Karpas-422 (cell line): ENCODE results near the gene UTS2R. TPM values are rescaled to one million over a fixed set of nuclear protein-coding genes. Genes with fewer than 3 reads are reported as not detected.

Source experiments
- DNase-seq: peaks from one replicate; pipeline ENCODE4 v3.0.0-alpha.2; 2015
- H2AFZ ChIP-seq: fragments of 200-600 bp; sonication (generic); 2 replicates; pipeline ENCODE4 v1.6.1; 2014; ENCODE audit warnings: antibody characterized with exemption, low read length, mixed read lengths
- H3K27ac ChIP-seq: fragments of 200-600 bp; sonication (generic); 2 replicates; pipeline ENCODE4 v1.5.1; 2014; ENCODE audit warnings: mild to moderate bottlenecking, low read length, moderate library complexity
- H3K27me3 ChIP-seq: fragments of 200-600 bp; sonication (generic); 2 replicates; pipeline ENCODE4 v1.6.1; 2014; ENCODE audit warnings: low read length, mixed read lengths
- H3K36me3 ChIP-seq: fragments of 200-600 bp; sonication (generic); 2 replicates; pipeline ENCODE4 v1.6.1; 2014; ENCODE audit warnings: low read length, mixed read lengths; ENCODE audit not compliant: insufficient read depth
- H3K4me1 ChIP-seq: fragments of 200-600 bp; sonication (generic); 2 replicates; pipeline ENCODE4 v1.6.1; 2014; ENCODE audit warnings: mild to moderate bottlenecking, low read length, mixed read lengths
- H3K4me2 ChIP-seq: fragments of 200-600 bp; sonication (generic); 2 replicates; pipeline ENCODE4 v1.6.1; 2014; ENCODE audit warnings: low read length, low read depth, mild to moderate bottlenecking; ENCODE audit not compliant: poor library complexity, severe bottlenecking
- H3K4me3 ChIP-seq: fragments of 200-600 bp; sonication (generic); 2 replicates; pipeline ENCODE4 v1.5.1; 2014; ENCODE audit warnings: mild to moderate bottlenecking, antibody characterized with exemption, low read length, mixed read lengths
- H3K79me2 ChIP-seq: fragments of 200-600 bp; sonication (generic); 2 replicates; pipeline ENCODE4 v1.6.1; 2014; ENCODE audit warnings: mild to moderate bottlenecking, low read length, mixed read lengths
- H3K9ac ChIP-seq: fragments of 200-600 bp; sonication (generic); 2 replicates; pipeline ENCODE4 v1.6.0; 2014; ENCODE audit warnings: low read length
- H3K9me2 ChIP-seq: fragments of 200-600 bp; sonication (generic), shearing (Covaris generic); replicated peaks from 2 replicates; pipeline ENCODE4 v1.6.0; 2014; ENCODE audit warnings: mild to moderate bottlenecking, low read length, moderate library complexity; ENCODE audit not compliant: insufficient read depth
- H3K9me3 ChIP-seq: fragments of 300-700, 200-600 bp; sonication (generic); 2 replicates; pipeline ENCODE4 v1.6.1; 2014; ENCODE audit warnings: low read length, mixed read lengths
- H4K20me1 ChIP-seq: fragments of 200-600 bp; sonication (generic); 2 replicates; pipeline ENCODE4 v1.6.1; 2014; ENCODE audit warnings: mild to moderate bottlenecking, antibody characterized with exemption, low read length, low read depth; ENCODE audit not compliant: insufficient read depth
- total RNA-seq: library from RNA; depleted of rRNA; stranded (reverse); fragments of >200 nt; shearing (Covaris generic); gene quantifications from 2 replicates; pipeline ENCODE4 v1.2.3, GENCODE V29; 2014; ENCODE audit warnings: low replicate concordance

The UTS2R gene
- total RNA-seq, 1 experiment from 2014 or later, result not detected

DNA sequence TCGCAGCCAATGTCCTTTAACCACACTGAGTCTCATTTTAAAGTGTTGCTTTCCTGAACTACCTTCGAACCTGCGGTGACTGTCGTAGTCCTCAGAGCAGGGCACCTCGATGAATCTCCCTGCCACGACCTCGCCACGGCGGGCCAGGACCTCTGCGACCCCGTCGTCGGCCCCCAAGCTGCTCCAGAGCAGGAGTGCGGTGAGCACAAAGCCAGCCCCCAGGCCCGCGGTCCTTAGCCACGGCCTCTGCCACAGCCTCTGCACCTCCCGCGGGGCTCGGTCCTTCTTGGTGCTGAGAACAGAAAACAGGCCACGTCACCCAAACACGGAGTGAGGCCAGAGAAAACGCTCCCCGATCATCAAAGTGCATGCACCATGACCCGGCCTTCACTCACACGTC is 43.8 kb downstream of the UTS2R start:
- Histone ChIP-seq H3K36me3 (no peaks in the 10 kb centered on the region), H3K27me3 (no peaks in the 10 kb centered on the region), H2AFZ (no peak overlapping the region), H3K4me1 (peaks cover 17% of the 10 kb centered on the region), H3K4me2 (no peak overlapping the region), H3K9me2 (no peaks in the 10 kb centered on the region), H3K27ac (no peak overlapping the region), H4K20me1 (peaks cover 18% of the 10 kb centered on the region; the same call in 1 of the 2 replicates), H3K9ac (no peak overlapping the region), H3K79me2 (0 out of 2 replicates have a peak, but pooled peaks cover 6% of the 10 kb centered on the region), H3K9me3 (no peaks in the 10 kb centered on the region), H3K4me3 (no peak overlapping the region)
- DNase-seq, result no peak

- H3K4me3 ChIP-seq, result no peak overlapping the region
- no peaks in the 10 kb centered on the region for H3K36me3 ChIP-seq
- no peak overlapping the region for H3K9ac ChIP-seq
- H3K4me2 ChIP-seq, result no peak overlapping the region
- no peak overlapping the region for H3K27ac ChIP-seq
- DNase-seq, result no peak
- H3K27me3 ChIP-seq, result no peaks in the 10 kb centered on the region
- peaks cover 17% of the 10 kb centered on the region for H3K4me1 ChIP-seq
- no peaks in the 10 kb centered on the region for H3K9me3 ChIP-seq
- no peaks in the 10 kb centered on the region for H3K9me2 ChIP-seq
- H4K20me1 ChIP-seq, result peaks cover 18% of the 10 kb centered on the region; the same call in 1 of the 2 replicates
- H3K79me2 ChIP-seq, result 0 out of 2 replicates have a peak, but pooled peaks cover 6% of the 10 kb centered on the region
- no peak overlapping the region for H2AFZ ChIP-seq
Observed at GRCh38 chr17:82415786-82416185, 44.2 kb downstream of the UTS2R start.

DNA sequence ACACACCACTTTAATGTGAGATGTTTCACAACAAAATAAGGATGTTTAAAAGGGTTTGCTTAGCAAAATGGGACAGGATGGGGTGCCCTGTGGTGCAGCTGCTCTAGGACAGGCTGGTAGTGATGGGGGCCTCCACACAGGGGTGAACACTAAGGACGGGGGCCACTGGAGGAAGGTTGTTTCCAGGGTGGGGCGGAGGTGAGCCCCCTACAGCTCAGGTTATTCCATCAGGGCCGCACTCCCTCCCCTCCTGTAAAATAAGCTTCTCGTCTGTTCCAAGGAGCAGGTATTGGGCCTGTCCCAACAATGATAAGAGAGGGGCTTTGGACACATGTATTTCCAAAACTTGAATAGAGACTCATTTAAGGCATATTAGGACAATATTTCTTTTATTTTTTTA is 44.7 kb downstream of the UTS2R start:
- H2AFZ ChIP-seq, result no peak overlapping the region
- DNase-seq, result no peak
- H3K9ac ChIP-seq, result no peak overlapping the region
- no peak overlapping the region for H3K4me2 ChIP-seq
- H3K4me3 ChIP-seq, result no peak overlapping the region
- H3K79me2 ChIP-seq, result 0 out of 2 replicates have a peak, but pooled peaks cover 6% of the 10 kb centered on the region
- H3K27ac ChIP-seq, result no peak overlapping the region
- H3K9me3 ChIP-seq, result no peaks in the 10 kb centered on the region
- H3K36me3 ChIP-seq, result no peaks in the 10 kb centered on the region
- H3K27me3 ChIP-seq, result no peaks in the 10 kb centered on the region
- H3K4me1 ChIP-seq, result peaks cover 17% of the 10 kb centered on the region
- peaks cover 18% of the 10 kb centered on the region; the same call in 1 of the 2 replicates for H4K20me1 ChIP-seq
- H3K9me2 ChIP-seq, result no peaks in the 10 kb centered on the region

DNA sequence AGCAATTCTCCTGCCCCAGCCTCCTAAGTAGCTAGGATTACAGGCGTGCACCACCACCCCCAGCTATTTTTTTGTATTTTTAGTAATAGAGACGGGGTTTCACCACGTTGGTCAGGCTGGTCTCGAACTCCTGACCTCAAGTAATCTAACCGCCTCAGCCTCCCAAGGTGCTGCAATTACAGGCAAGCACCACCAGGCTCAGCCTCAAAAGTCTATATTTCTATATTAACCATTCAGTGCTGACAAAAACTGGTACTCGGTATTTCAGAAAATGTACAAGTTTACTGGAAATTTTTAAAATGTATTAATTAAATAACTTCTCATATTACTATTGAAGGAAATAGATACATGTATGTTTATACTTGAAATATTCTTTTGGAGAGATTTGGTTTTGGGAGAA is 45.2 kb downstream of the UTS2R start:
- Histone ChIP-seq H3K9ac (no peak overlapping the region), H3K79me2 (0 out of 2 replicates have a peak, but pooled peaks cover 6% of the 10 kb centered on the region)
- DNase-seq, result peak; percentile 58

DNA sequence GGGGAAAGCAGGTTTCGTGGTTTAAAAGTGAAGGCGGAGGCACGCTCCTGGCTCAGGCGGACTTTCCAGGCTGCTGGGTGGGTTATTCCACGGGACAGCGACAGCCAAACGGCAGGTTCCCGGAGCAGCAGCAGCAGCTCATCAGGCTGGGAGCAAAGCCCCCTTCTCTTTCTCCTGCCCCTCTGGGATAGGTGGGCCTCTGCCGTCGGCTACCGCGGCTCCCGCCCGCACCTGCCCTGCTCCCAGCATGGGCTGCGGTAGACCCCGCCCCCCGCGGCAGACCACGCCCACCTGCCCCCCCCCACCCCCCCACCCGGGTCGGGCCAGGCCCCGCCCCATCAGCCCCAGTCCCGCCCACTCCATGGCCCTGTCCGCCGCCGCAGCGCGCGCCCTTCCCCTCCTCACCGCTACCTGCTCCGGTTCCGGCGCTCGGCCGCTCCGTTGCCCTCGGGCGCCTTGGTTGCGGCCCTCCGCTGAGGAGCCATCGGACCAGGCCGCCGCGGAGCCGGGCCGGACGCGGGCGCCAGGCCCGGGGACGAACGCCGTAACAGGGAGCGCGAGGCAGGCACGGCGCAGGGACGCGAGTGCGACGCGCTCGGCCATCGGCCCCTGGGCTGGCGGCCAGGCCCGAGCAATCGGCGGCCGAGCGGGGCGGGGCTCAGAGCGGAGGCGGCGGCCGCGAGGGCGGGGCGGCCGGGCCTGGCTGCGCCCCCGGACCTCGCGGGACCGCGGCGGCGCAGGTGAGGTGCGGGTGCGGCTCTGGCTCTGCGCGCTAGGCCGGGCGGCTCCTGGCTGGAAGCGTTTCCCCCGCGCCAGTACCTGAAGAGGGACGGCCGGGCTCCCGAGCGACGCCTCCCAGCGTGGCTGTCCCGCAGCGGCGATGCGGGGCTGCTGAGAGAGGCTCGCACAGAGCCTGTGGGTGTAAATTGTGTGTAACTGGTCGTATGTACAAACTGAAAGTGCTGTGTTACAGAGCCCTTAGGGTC is 46.7 kb downstream of the UTS2R start, which contains the start of the genes HEXD and OGFOD3:
Gene HEXD (plus strand): TSS at position 347 of the 986 bp plus-strand sequence. CDS start 1,453 bp downstream, outside the sequence.
Gene OGFOD3 (minus strand): TSS at position 586 of the 986 bp plus-strand sequence. CDS start 101 bp downstream, at position 485.
- Histone ChIP-seq H3K4me3 (peak within 1 kb of the TSS; percentile 99), H3K79me2 (0 out of 2 replicates have a peak, but pooled peaks cover 6% of the 10 kb centered on the region), H3K9me3 (no peaks in the 10 kb centered on the region), H3K36me3 (no peaks in the 10 kb centered on the region), H3K9me2 (no peaks in the 10 kb centered on the region), H3K27me3 (no peaks in the 10 kb centered on the region), H2AFZ (peak within 1 kb of the TSS; percentile 90; the same call in 1 of the 2 replicates), H3K4me2 (peak within 1 kb of the TSS; percentile 93), H3K9ac (peak within 1 kb of the TSS; percentile 90), H3K27ac (peak within 1 kb of the TSS; percentile 50), H3K4me1 (peaks cover 17% of the 10 kb centered on the region), H4K20me1 (peaks cover 18% of the 10 kb centered on the region; the same call in 1 of the 2 replicates)
- DNase-seq, result peak; percentile 95

More for the DNA sequence above, 45.2 kb downstream of the UTS2R start:
- Histone ChIP-seq H3K4me1 (peaks cover 17% of the 10 kb centered on the region), H2AFZ (no peak overlapping the region), H3K9me2 (no peaks in the 10 kb centered on the region), H3K27ac (no peak overlapping the region), H3K36me3 (no peaks in the 10 kb centered on the region), H3K4me2 (no peak overlapping the region), H3K27me3 (no peaks in the 10 kb centered on the region), H3K9me3 (no peaks in the 10 kb centered on the region), H4K20me1 (peaks cover 18% of the 10 kb centered on the region; the same call in 1 of the 2 replicates), H3K4me3 (no peak overlapping the region)

DNA sequence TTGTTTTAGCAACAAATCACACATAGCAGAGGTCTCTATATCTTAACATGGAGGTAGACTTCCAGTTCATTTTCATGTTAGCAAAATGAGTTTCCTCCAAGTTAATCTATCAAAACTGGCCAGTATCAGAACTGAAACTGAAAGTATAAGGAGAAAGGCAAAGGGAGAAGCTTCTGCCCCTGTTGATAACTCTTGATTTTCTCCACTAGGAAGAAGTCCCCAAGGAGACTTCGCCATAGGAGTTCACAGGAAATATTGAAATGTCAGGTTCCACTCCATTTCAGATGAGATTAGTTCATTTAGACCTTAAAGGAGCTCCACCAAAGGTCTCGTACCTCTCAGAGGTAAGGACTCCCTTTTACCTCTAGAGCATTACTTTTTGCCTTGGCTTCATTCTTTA is 48.0 kb downstream of the UTS2R start:
- no peaks in the 10 kb centered on the region for H3K9me2 ChIP-seq
- H3K9ac ChIP-seq, result peak overlapping the region; percentile 90
- H2AFZ ChIP-seq, result 0 out of 2 replicates have a peak overlapping the region, but pooled peaks have one; percentile 21
- no peaks in the 10 kb centered on the region for H3K9me3 ChIP-seq
- H3K27me3 ChIP-seq, result no peaks in the 10 kb centered on the region
- peak overlapping the region; percentile 93 for H3K4me2 ChIP-seq
- peak; percentile 44 for DNase-seq
- peaks cover 18% of the 10 kb centered on the region; the same call in 1 of the 2 replicates for H4K20me1 ChIP-seq
- H3K27ac ChIP-seq, result peak overlapping the region; percentile 50
- H3K36me3 ChIP-seq, result no peaks in the 10 kb centered on the region
- H3K4me3 ChIP-seq, result peak overlapping the region; percentile 99
- H3K79me2 ChIP-seq, result 0 out of 2 replicates have a peak, but pooled peaks cover 6% of the 10 kb centered on the region
- peaks cover 17% of the 10 kb centered on the region for H3K4me1 ChIP-seq

GRCh38 chr17:82424001-82424862 is 52.7 kb downstream of the UTS2R start:
- Histone ChIP-seq H3K27me3 (no peaks in the 10 kb centered on the region), H3K4me1 (peaks cover 9% of the 10 kb centered on the region), H3K9me2 (no peaks in the 10 kb centered on the region), H2AFZ (no peak overlapping the region), H3K4me2 (no peak overlapping the region), H3K36me3 (no peaks in the 10 kb centered on the region), H3K9me3 (no peaks in the 10 kb centered on the region), H3K27ac (no peak overlapping the region), H3K9ac (no peak overlapping the region), H3K4me3 (no peak overlapping the region), H4K20me1 (no peaks in the 10 kb centered on the region), H3K79me2 (0 out of 2 replicates have a peak, but pooled peaks cover 4% of the 10 kb centered on the region)
- peak; percentile 87 for DNase-seq
